HepG2 (cell line): ENCODE results near the gene EID1. TPM values are rescaled to one million over a fixed set of nuclear protein-coding genes. Genes with fewer than 3 reads are reported as not detected.

Experiments used
- ATAC-seq: fragments of 200-7000 bp; cut with Tn5 transposase; 3 replicates; pipeline ENCODE4 v1.9.1; 2020; ENCODE audit warnings: mild to moderate bottlenecking, moderate library complexity
- BruUV-seq: library from RNA; stranded (reverse); fragments of 400-500 nt; replicated peaks from 2 replicates; lab custom pipeline; 2021; lab: Mats Ljungman, UMichigan
- CTCF ChIA-PET: fragments of 300-600 bp; formaldehyde crosslinking; extraction: SDS; loops from one replicate; lab custom pipeline; 2021; ENCODE audit warnings: low total read pairs, inconsistent platforms, low intra/inter-chr PET ratio; lab: Yijun Ruan, JAX
- POLR2A ChIA-PET: fragments of 350-600 bp; sonication (Branson Sonifier 250); formaldehyde crosslinking; loops from one replicate; lab custom pipeline; 2020; ENCODE audit warnings: antibody characterized with exemption, inconsistent platforms; lab: Yijun Ruan, JAX
- DNase-seq: peaks from one replicate; pipeline ENCODE4 v3.0.0-alpha.2; 2015; ENCODE audit warnings: low spot score
- FAIRE-seq: peaks from 3 replicates; lab custom pipeline; 2011; peaks lifted over from hg19 to GRCh38; lab: Jason Lieb, UNC
- H2AFZ ChIP-seq: one replicate; pipeline ENCODE4 v1.6.1; 2011; ENCODE audit warnings: low read length, inconsistent platforms
- H3K27ac ChIP-seq: fragments of 300-600 bp; 3 replicates; pipeline ENCODE4 v1.8.0; 2011; ENCODE audit warnings: mixed run types, mild to moderate bottlenecking, mixed read lengths, low read length, inconsistent platforms; ENCODE audit not compliant: insufficient read depth; ENCODE audit errors: extremely low read length
- H3K27me3 ChIP-seq, 2 experiments: fragments of 200-600 bp in 1 of 2; 2 replicates in 1 of 2; 3 replicates in 1 of 2; pipeline versions ENCODE4 v1.6.0 to v1.8.0; 2011; ENCODE audit warnings: low read length in 2 of 2, mild to moderate bottlenecking in 2 of 2, moderate library complexity in 2 of 2, inconsistent platforms in 1 of 2; ENCODE audit not compliant: insufficient read depth in 2 of 2, control insufficient read depth in 1 of 2
- H3K36me3 ChIP-seq, 2 experiments: fragments of 200-600 bp in 1 of 2; replicated peaks in 1 of 2; 2 replicates in 1 of 2; 3 replicates in 1 of 2; pipeline versions ENCODE4 v1.5.1 to v1.8.0; 2011; ENCODE audit warnings: low read length in 2 of 2, inconsistent platforms in 1 of 2; ENCODE audit not compliant: insufficient read depth in 2 of 2, control insufficient read depth in 1 of 2
- H3K4me1 ChIP-seq: 2 replicates; pipeline ENCODE4 v1.5.1; 2012; ENCODE audit warnings: low read length, inconsistent platforms; ENCODE audit not compliant: insufficient read depth
- H3K4me2 ChIP-seq: 2 replicates; pipeline ENCODE4 v1.6.0; 2011; ENCODE audit warnings: low read depth, low read length, inconsistent platforms
- H3K4me3 ChIP-seq, 3 experiments: fragments of 200-600 bp in 1 of 3; sonication (generic), shearing (Covaris generic) in 1 of 3; replicated peaks in 1 of 3; 2 replicates each; pipeline ENCODE4 v1.5.1; 2011 to 2016; ENCODE audit warnings: low read length in 3 of 3, inconsistent platforms in 2 of 3, low read depth in 2 of 3, mild to moderate bottlenecking in 2 of 3, control low read depth in 1 of 3, mixed read lengths in 1 of 3; ENCODE audit not compliant: insufficient read depth in 1 of 3
- H3K79me2 ChIP-seq: one replicate; pipeline ENCODE4 v1.6.1; 2011; ENCODE audit warnings: low read length, inconsistent platforms; ENCODE audit not compliant: insufficient read depth
- H3K9ac ChIP-seq: 2 replicates; pipeline ENCODE4 v1.6.0; 2011; ENCODE audit warnings: mild to moderate bottlenecking, low read depth, low read length, inconsistent platforms; ENCODE audit not compliant: insufficient read depth
- H3K9me3 ChIP-seq: 2 replicates; pipeline ENCODE4 v1.5.1; 2012; ENCODE audit warnings: mild to moderate bottlenecking, low read length
- H4K20me1 ChIP-seq: 2 replicates; pipeline ENCODE4 v1.6.0; 2011; ENCODE audit warnings: inconsistent platforms, mild to moderate bottlenecking, low read length, moderate library complexity; ENCODE audit not compliant: insufficient read depth
- CC2D1A ChIP-seq: sonication (generic); formaldehyde crosslinking; IDR thresholded peaks from 2 replicates; pipeline ENCODE4 v1.8.1; 2023; ENCODE audit warnings: mild to moderate bottlenecking, missing genetic modification reagents
- HCFC1 ChIP-seq: fragments of 150-350 bp; IDR thresholded peaks from 2 replicates; pipeline ENCODE4 v1.6.1; 2014; ENCODE audit warnings: low read depth, low read length
- ISL2 ChIP-seq: sonication (generic); formaldehyde crosslinking; IDR thresholded peaks from 2 replicates; pipeline ENCODE4 v1.5.0; 2020; ENCODE audit warnings: missing genetic modification reagents
- MAFG ChIP-seq: sonication (generic); formaldehyde crosslinking; IDR thresholded peaks from 2 replicates; pipeline ENCODE4 v1.5.1; 2020; ENCODE audit warnings: mild to moderate bottlenecking, missing genetic modification reagents
- PAF1 ChIP-seq: IDR thresholded peaks from 2 replicates; pipeline ENCODE4 v1.6.1; 2016; ENCODE audit warnings: missing genetic modification reagents, missing compliant biosample characterization
- PAX8 ChIP-seq: sonication (generic); formaldehyde crosslinking; IDR thresholded peaks from 2 replicates; pipeline ENCODE4 v1.8.0; 2022; ENCODE audit warnings: mild to moderate bottlenecking, missing genetic modification reagents, borderline replicate concordance
- PBX2 ChIP-seq: IDR thresholded peaks from 2 replicates; pipeline ENCODE4 v1.6.1; 2016; ENCODE audit warnings: control low read depth
- PCBP2 ChIP-seq: fragments of 200-400 bp; formaldehyde crosslinking; optimal IDR thresholded peaks from 2 replicates; pipeline ENCODE3; 2018; ENCODE audit warnings: low read length, low read depth; ENCODE audit not compliant: poor library complexity, severe bottlenecking
- STAG1 ChIP-seq: sonication (generic); formaldehyde crosslinking; IDR thresholded peaks from 2 replicates; pipeline ENCODE4 v1.4.0; 2020; ENCODE audit warnings: missing genetic modification reagents
- ZC3H4 ChIP-seq: sonication (generic); formaldehyde crosslinking; IDR thresholded peaks from 2 replicates; pipeline ENCODE4 v1.4.0; 2020; ENCODE audit warnings: missing genetic modification reagents, borderline replicate concordance
- ZEB1 ChIP-seq: IDR thresholded peaks from 2 replicates; pipeline ENCODE4 v1.6.1; 2012; ENCODE audit warnings: mild to moderate bottlenecking, low read depth, inconsistent platforms; ENCODE audit not compliant: insufficient replicate concordance
- ZNF33A ChIP-seq: sonication (generic); formaldehyde crosslinking; IDR thresholded peaks from 2 replicates; pipeline ENCODE4 v1.5.1; 2020; ENCODE audit warnings: missing genetic modification reagents, mild to moderate bottlenecking, moderate library complexity, borderline replicate concordance
- ZNF343 ChIP-seq: sonication (generic); formaldehyde crosslinking; IDR thresholded peaks from 2 replicates; pipeline ENCODE4 v1.4.0; 2020; ENCODE audit warnings: mild to moderate bottlenecking, missing genetic modification reagents
- ZNF503 ChIP-seq: sonication (generic); formaldehyde crosslinking; IDR thresholded peaks from 2 replicates; pipeline ENCODE4 v1.4.0; 2020; ENCODE audit warnings: missing genetic modification reagents
- ZNF530 ChIP-seq: sonication (generic); formaldehyde crosslinking; IDR thresholded peaks from 2 replicates; pipeline ENCODE4 v1.5.0; 2020; ENCODE audit warnings: low read depth, mild to moderate bottlenecking, missing genetic modification reagents
- ZNF619 ChIP-seq: sonication (generic); formaldehyde crosslinking; IDR thresholded peaks from 2 replicates; pipeline ENCODE4 v1.4.0; 2020; ENCODE audit warnings: mild to moderate bottlenecking, missing genetic modification reagents
- ZNF724P ChIP-seq: sonication (generic); formaldehyde crosslinking; IDR thresholded peaks from 2 replicates; pipeline ENCODE4 v1.8.0; 2022; ENCODE audit warnings: missing genetic modification reagents, borderline replicate concordance
- in situ Hi-C: cut with HindIII; loops from 2 replicates; pipeline ENCODE4 v1.10.0; 2017; ENCODE audit warnings: low pct_unique_long_range_greater_than_20kb; ENCODE audit not compliant: extremely low pct_ligation_motif_present
- intact Hi-C: fragments of 100-400 bp; cut with micrococcal nuclease; formaldehyde crosslinking; loops from one replicate; pipeline ENCODE4 v1.10.0; 2022; ENCODE audit not compliant: unreplicated experiment
- polyA plus RNA-seq, 8 experiments: library from polyadenylated mRNA; depleted of rRNA in 3 of 8; stranded (reverse) in 7 of 8; unstranded in 1 of 8; fragments of >200 nt; fragmentation: Illumina TruSeq in 4 of 8; extraction: Trizol in 4 of 8; gene quantifications; 2 replicates each; pipeline versions ENCODE4 v1.2.1 to v1.2.3, GENCODE V29; 2011 to 2016; ENCODE audit warnings: low read depth in 4 of 8, missing spikeins in 1 of 8, mixed read lengths in 1 of 8; ENCODE audit not compliant: insufficient read depth in 1 of 8
- total RNA-seq, 5 experiments: library from RNA; depleted of rRNA; stranded (reverse); fragments of >200 nt; fragmentation: Illumina TruSeq; extraction: Trizol; gene quantifications; 2 replicates each; pipeline ENCODE4 v1.2.3, GENCODE V29; 2016; ENCODE audit warnings: low read depth in 1 of 5

Gene EID1
- total and polyA plus RNA-seq, 2 of the 13 experiments (the other 11 are each of a cell fraction or from before 2014, with no cell fraction given): 2.2 to 5.4 TPM

- Histone ChIP-seq H3K4me2 (no peak overlapping the region), H3K27me3 (no peaks in the 10 kb centered on the region), H3K79me2 (no peaks in the 10 kb centered on the region), H3K4me3 (no peak overlapping the region), H3K9ac (no peak overlapping the region), H4K20me1 (no peaks in the 10 kb centered on the region), H3K36me3 (no peaks in the 10 kb centered on the region), H2AFZ (no peak overlapping the region), H3K4me1 (peaks cover 7% of the 10 kb centered on the region; the same call in 1 of the 2 replicates), H3K9me3 (no peaks in the 10 kb centered on the region), H3K27ac (no peak overlapping the region)
- intact Hi-C loops (no loop called here), in situ Hi-C loops (no loop called here)
- ATAC-seq (no peak), FAIRE-seq (no peak), DNase-seq (no peak)
- BruUV-seq: no TSS peak
- POLR2A ChIA-PET: no interaction called here
- CTCF ChIA-PET: no interaction called here
- TF ChIP-seq STAG1 (CRISPR knock-in tag) (no peak), ZNF343 (CRISPR knock-in tag) (no peak), ZNF619 (no peak), CC2D1A (CRISPR knock-in tag) (no peak), ZNF503 (CRISPR knock-in tag) (no peak), ZNF33A (CRISPR knock-in tag) (no peak), PAF1 (CRISPR knock-in tag) (no peak), ZEB1 (no peak), MAFG (no peak), PBX2 (no peak), ZNF530 (no peak), PCBP2 (no peak), HCFC1 (no peak), PAX8 (CRISPR knock-in tag) (no peak), ZNF724P (CRISPR knock-in tag) (no peak), ISL2 (CRISPR knock-in tag) (no peak), ZC3H4 (CRISPR knock-in tag) (no peak)
Measured at GRCh38 chr15:48905216-48905615, 27.3 kb downstream of the EID1 start.
